ENCODE results near the gene LSAMP.

GRCh38 chr3:115758076-115758763, 687.1 kb downstream of the LSAMP start:
- TF ChIP-seq CTCF (conservative IDR thresholded peaks at IDR 0.05; ENCODE audit: low read depth, low read length) (no peak), CEBPB (IDR thresholded peaks at IDR 0.05; ENCODE audit: low read depth, low read length) (no peak)
